Activated naive CD8-positive, alpha-beta T cell (primary cell): ENCODE results near the gene ACTBL2.
"Not testable (repeated sequence)": the region's sequence is repeated elsewhere in the genome, so short reads cannot be mapped to it uniquely, and the experiment has no call there.

Experiments used
- H3K27ac Mint-ChIP-seq: one replicate; pipeline ENCODE4 v1.8.0; 2021; ENCODE audit warnings: mixed read lengths
- H3K27me3 Mint-ChIP-seq: one replicate; pipeline ENCODE4 v1.8.0; 2021; ENCODE audit warnings: mixed read lengths
- H3K36me3 Mint-ChIP-seq: one replicate; pipeline ENCODE4 v1.8.0; 2021; ENCODE audit warnings: mixed read lengths
- H3K4me1 Mint-ChIP-seq: one replicate; pipeline ENCODE4 v1.8.0; 2021; ENCODE audit warnings: low read depth, mixed read lengths
- H3K4me3 Mint-ChIP-seq: one replicate; pipeline ENCODE4 v1.8.0; 2021; ENCODE audit warnings: mild to moderate bottlenecking, mixed read lengths
- H3K9me3 Mint-ChIP-seq: one replicate; pipeline ENCODE4 v1.8.0; 2021; ENCODE audit warnings: low read depth, mixed read lengths

ACTBL2 gene

DNA sequence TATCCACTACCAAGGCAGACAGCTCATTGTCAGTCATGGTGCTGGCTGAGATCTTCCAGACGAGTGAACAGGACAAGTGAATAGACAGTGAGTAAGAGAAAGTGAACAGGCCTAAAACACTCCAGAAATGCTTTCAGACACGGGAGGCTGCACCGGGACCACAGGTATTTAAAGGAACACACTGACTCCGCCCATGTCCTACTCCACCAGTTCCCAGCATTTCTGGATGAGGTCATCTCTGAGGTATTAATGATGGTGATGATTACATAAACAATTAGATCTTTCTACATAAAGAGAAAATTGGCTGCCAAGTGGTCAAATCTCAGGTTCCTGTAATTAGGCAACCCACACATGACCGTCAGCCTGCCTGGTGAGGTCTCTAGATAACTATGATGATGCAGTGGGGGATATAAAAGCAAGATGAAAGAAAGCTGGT lies at the start of gene ACTBL2:
Gene ACTBL2, minus strand, starts transcription at position 141 of the 436 bp plus-strand sequence. Its CDS starts 104 bp downstream, at position 37.
- H3K4me1 Mint-ChIP-seq, result no peaks in the 10 kb centered on the region
- H3K9me3 Mint-ChIP-seq, result no peaks in the 10 kb centered on the region
- no peaks in the 10 kb centered on the region for H3K36me3 Mint-ChIP-seq
- peaks cover 3% of the 10 kb centered on the region for H3K27me3 Mint-ChIP-seq
- no peak within 1 kb of the TSS for H3K27ac Mint-ChIP-seq
- H3K4me3 Mint-ChIP-seq, result no peak within 1 kb of the TSS

DNA sequence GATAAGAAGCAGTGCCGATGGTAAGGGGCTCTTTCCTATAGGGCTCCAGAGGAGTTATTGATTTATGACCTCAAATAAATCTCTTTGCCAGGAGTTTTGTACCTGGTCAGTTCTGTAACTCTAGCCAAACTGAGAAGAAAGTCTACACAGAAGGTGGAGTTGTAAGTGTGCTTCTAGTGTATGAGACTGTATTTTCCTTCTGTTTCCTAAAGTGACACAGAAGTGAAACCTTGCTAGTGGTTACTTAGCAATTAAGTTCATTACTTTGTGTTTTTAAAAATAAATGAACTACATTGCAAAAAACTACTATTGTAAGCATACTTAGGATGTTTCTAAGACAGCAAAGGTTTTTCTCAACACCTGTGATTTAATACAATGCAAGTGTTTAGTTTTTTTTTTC lies 48.7 kb upstream of the ACTBL2 start:
- Mint-ChIP-seq H3K27me3 (no peaks in the 10 kb centered on the region), H3K4me1 (no peaks in the 10 kb centered on the region), H3K27ac (no peak overlapping the region), H3K9me3 (no peaks in the 10 kb centered on the region), H3K4me3 (no peak overlapping the region), H3K36me3 (no peaks in the 10 kb centered on the region)

GRCh38 chr5:57529864-57530263 lies 47.3 kb upstream of the ACTBL2 start:
- Mint-ChIP-seq H3K36me3 (no peaks in the 10 kb centered on the region), H3K4me1 (no peaks in the 10 kb centered on the region), H3K27ac (no peak overlapping the region), H3K9me3 (no peaks in the 10 kb centered on the region), H3K27me3 (no peaks in the 10 kb centered on the region), H3K4me3 (no peak overlapping the region)

DNA sequence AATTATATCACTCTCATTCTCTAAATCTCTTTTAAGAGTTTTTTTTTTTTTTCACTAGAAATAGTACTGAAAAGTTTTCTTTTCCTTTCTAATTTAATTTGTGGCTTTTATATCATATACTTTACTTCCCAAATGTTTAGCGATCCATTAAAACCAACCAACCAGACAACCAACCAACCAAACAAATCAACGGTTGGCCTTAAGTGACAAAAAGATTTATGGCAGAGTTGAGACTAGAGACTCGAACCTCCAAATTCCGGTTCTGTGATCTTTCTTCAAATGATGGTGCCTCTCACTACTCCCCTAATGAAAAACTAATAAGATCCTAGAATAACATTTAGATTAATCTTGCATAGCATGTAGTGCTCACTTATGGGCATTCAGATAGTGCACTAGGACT lies 45.3 kb upstream of the ACTBL2 start:
- Mint-ChIP-seq H3K27ac (no peak overlapping the region), H3K27me3 (no peaks in the 10 kb centered on the region), H3K36me3 (no peaks in the 10 kb centered on the region), H3K4me1 (no peaks in the 10 kb centered on the region), H3K4me3 (no peak overlapping the region), H3K9me3 (no peaks in the 10 kb centered on the region)

DNA sequence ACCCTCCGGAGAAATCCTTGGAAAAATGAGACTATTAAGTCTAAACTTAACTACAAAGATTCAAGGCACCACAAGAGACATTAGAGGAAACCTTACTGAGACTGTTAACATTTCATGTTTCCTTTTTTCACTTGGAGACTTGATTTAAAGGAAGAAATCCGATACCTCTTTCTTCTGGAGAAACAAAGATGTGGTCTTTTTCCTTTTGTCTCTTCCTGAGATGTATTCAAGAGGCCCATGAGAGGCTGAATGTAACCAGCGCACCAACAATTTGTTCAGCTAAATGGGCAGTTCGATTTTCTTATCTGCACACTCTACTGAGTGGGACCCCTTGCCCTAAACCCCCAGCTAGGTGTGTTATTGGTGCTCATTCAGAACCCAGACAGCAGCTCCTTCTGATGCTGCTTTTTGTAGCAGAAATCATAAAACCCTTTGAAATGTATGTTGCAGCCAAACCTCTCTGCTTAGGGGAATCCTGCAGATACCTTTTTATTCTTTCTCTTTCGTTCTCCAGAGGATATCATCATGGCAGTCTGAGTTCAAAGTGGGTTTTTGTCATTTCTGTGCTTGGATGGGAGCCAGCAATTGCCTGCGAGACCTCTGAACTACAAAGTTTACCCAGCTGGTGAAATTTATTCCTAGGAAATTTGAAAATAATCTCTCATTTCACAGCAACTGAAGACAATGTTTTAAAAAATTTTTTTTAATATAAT lies 41.9 kb upstream of the ACTBL2 start:
- H3K4me3 Mint-ChIP-seq, result no peak overlapping the region
- no peak overlapping the region for H3K27ac Mint-ChIP-seq
- H3K9me3 Mint-ChIP-seq, result peaks cover 1% of the 10 kb centered on the region
- H3K36me3 Mint-ChIP-seq, result no peaks in the 10 kb centered on the region
- no peaks in the 10 kb centered on the region for H3K4me1 Mint-ChIP-seq
- no peaks in the 10 kb centered on the region for H3K27me3 Mint-ChIP-seq

DNA sequence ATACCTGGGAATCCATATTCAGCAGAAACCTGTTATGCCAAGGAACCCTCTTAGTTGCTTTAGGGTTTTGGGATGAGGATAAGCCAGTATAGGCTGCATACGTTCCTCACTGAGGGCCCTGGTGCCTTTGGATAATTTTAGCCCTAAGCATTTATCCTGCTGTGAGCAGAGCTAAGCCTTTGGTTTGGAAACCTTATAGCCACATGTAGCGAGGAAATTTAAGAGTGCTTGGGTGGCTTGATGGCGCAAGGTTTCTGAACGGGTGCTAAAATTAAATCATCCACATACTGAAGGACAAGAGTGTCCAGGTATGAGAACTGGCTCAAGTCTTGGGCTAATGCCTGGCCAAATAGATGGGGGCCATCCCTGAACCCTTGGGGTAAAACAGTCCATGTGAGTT lies 39.9 kb upstream of the ACTBL2 start:
- H3K36me3 Mint-ChIP-seq, H3K4me3 Mint-ChIP-seq, H3K27me3 Mint-ChIP-seq, H3K27ac Mint-ChIP-seq, H3K4me1 Mint-ChIP-seq, H3K9me3 Mint-ChIP-seq: not testable (repeated sequence)

GRCh38 chr5:57518415-57518814 lies 35.8 kb upstream of the ACTBL2 start:
- H3K9me3 Mint-ChIP-seq, H3K4me1 Mint-ChIP-seq, H3K27me3 Mint-ChIP-seq, H3K36me3 Mint-ChIP-seq, H3K27ac Mint-ChIP-seq, H3K4me3 Mint-ChIP-seq: not testable (repeated sequence)

- no peaks in the 10 kb centered on the region for H3K27me3 Mint-ChIP-seq
- no peak overlapping the region for H3K27ac Mint-ChIP-seq
- no peak overlapping the region for H3K4me3 Mint-ChIP-seq
- no peaks in the 10 kb centered on the region for H3K4me1 Mint-ChIP-seq
- H3K36me3 Mint-ChIP-seq, result no peaks in the 10 kb centered on the region
- H3K9me3 Mint-ChIP-seq, result peaks cover 4% of the 10 kb centered on the region
These were observed 34.6 kb upstream of the ACTBL2 start for GRCh38 chr5:57517250-57517649.

DNA sequence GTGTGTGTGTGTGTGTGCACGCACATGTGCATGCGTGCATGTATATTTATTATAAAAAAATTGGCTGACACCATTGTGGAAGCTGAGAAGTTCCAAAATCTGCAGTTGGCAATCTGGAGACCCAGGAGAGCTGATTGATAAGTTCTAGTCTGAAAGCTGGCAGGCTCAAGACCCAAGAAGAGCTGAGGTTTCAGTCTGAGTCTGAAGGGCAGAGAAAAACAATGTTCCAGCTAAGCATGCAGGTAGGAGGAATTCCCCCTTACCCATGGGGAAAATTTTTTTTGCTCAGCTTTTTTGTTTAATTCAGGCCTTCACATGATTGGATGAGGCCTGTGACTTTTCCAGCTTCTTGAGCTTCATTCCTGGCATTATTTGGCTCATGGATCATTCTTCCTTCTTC lies 31.2 kb upstream of the ACTBL2 start:
- Mint-ChIP-seq H3K36me3 (no peaks in the 10 kb centered on the region), H3K27me3 (peaks cover 9% of the 10 kb centered on the region), H3K9me3 (no peaks in the 10 kb centered on the region), H3K4me3 (no peak overlapping the region), H3K4me1 (no peaks in the 10 kb centered on the region), H3K27ac (no peak overlapping the region)

GRCh38 chr5:57511321-57511720 lies 28.7 kb upstream of the ACTBL2 start:
- Mint-ChIP-seq H3K4me3 (no peak overlapping the region), H3K4me1 (no peaks in the 10 kb centered on the region), H3K36me3 (no peaks in the 10 kb centered on the region), H3K9me3 (no peaks in the 10 kb centered on the region), H3K27me3 (peaks cover 9% of the 10 kb centered on the region), H3K27ac (no peak overlapping the region)

- peaks cover 12% of the 10 kb centered on the region for H3K27me3 Mint-ChIP-seq
- H3K9me3 Mint-ChIP-seq, result no peaks in the 10 kb centered on the region
- H3K36me3 Mint-ChIP-seq, result no peaks in the 10 kb centered on the region
- H3K4me1 Mint-ChIP-seq, result no peaks in the 10 kb centered on the region
- no peak overlapping the region for H3K4me3 Mint-ChIP-seq
- H3K27ac Mint-ChIP-seq, result no peak overlapping the region
These were observed 27.1 kb upstream of the ACTBL2 start for GRCh38 chr5:57509501-57510260.

DNA sequence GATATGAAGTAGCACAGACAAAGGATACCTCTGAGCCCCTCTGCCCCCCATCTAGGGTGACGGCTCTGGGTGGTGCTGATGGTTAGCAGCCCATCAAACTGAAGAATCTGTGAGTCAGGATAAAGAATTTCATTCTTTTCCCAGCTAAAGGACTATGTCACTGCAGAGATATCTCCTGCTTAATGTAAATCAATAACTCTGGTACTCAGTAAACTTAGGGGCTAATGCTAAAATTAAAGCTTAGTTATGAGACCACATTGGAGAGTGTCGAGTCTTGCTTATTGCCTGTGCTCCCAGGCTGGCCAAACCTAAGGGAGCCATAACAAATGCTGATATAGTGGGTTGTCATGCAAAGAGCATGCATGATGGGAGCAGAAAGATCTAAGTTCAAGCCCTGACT lies 25.6 kb upstream of the ACTBL2 start:
- no peak overlapping the region for H3K27ac Mint-ChIP-seq

GRCh38 chr5:57505272-57506200 lies 22.9 kb upstream of the ACTBL2 start:
- H3K4me1 Mint-ChIP-seq, result no peaks in the 10 kb centered on the region
- no peaks in the 10 kb centered on the region for H3K9me3 Mint-ChIP-seq
- H3K27me3 Mint-ChIP-seq, result peaks cover 6% of the 10 kb centered on the region
- H3K4me3 Mint-ChIP-seq, result no peak overlapping the region
- no peaks in the 10 kb centered on the region for H3K36me3 Mint-ChIP-seq
- no peak overlapping the region for H3K27ac Mint-ChIP-seq

More for the DNA sequence above, 25.6 kb upstream of the ACTBL2 start:
- H3K9me3 Mint-ChIP-seq, result no peaks in the 10 kb centered on the region
- no peaks in the 10 kb centered on the region for H3K4me1 Mint-ChIP-seq
- H3K4me3 Mint-ChIP-seq, result no peak overlapping the region
- peaks cover 12% of the 10 kb centered on the region for H3K27me3 Mint-ChIP-seq
- no peaks in the 10 kb centered on the region for H3K36me3 Mint-ChIP-seq

GRCh38 chr5:57504357-57504756 lies 21.7 kb upstream of the ACTBL2 start:
- H3K36me3 Mint-ChIP-seq, result no peaks in the 10 kb centered on the region
- H3K9me3 Mint-ChIP-seq, result no peaks in the 10 kb centered on the region
- no peak overlapping the region for H3K27ac Mint-ChIP-seq
- no peak overlapping the region for H3K4me3 Mint-ChIP-seq
- H3K4me1 Mint-ChIP-seq, result peaks cover 2% of the 10 kb centered on the region
- peaks cover 4% of the 10 kb centered on the region for H3K27me3 Mint-ChIP-seq

GRCh38 chr5:57503433-57503832 lies 20.8 kb upstream of the ACTBL2 start:
- H3K27ac Mint-ChIP-seq, result no peak overlapping the region
- H3K9me3 Mint-ChIP-seq, result no peaks in the 10 kb centered on the region
- H3K27me3 Mint-ChIP-seq, result peaks cover 4% of the 10 kb centered on the region
- H3K4me3 Mint-ChIP-seq, result no peak overlapping the region
- H3K4me1 Mint-ChIP-seq, result peaks cover 6% of the 10 kb centered on the region
- no peaks in the 10 kb centered on the region for H3K36me3 Mint-ChIP-seq
